Measurements from ENCODE around the gene DLX4.

DLX4 gene

GRCh38 chr17:49990331-49990730 is 21.3 kb downstream of the DLX4 start:
- DNase-seq: no peak

- no peak for DNase-seq
Observed at GRCh38 chr17:49990921-49991320, 21.9 kb downstream of the DLX4 start.

- DNase-seq: no peak
Observed at GRCh38 chr17:49991409-49991808, 22.4 kb downstream of the DLX4 start.

- no peak for DNase-seq
Observed at GRCh38 chr17:49992191-49992932, 23.4 kb downstream of the DLX4 start.

GRCh38 chr17:49992933-49993422 is 24.0 kb downstream of the DLX4 start:
- DNase-seq: no peak

GRCh38 chr17:49993423-49994060 is 24.6 kb downstream of the DLX4 start:
- no peak for DNase-seq

- DNase-seq: peak; percentile 19
Observed at GRCh38 chr17:49994085-49995054, 25.4 kb downstream of the DLX4 start.

- peak; percentile 82 for DNase-seq
Observed at GRCh38 chr17:49995055-49995738, 26.2 kb downstream of the DLX4 start, which contains the start of gene DLX3. TSS of gene DLX3 (minus strand) at chr17:49995224. CDS start at chr17:49994998, 226 bp downstream.

GRCh38 chr17:49996121-49996494 is 27.1 kb downstream of the DLX4 start:
- DNase-seq: no peak

GRCh38 chr17:49996495-49997300 is 27.7 kb downstream of the DLX4 start:
- peak; percentile 60 for DNase-seq

GRCh38 chr17:49997301-49997650 is 28.3 kb downstream of the DLX4 start:
- DNase-seq: peak; percentile 38

GRCh38 chr17:49997773-49998703 is 29.0 kb downstream of the DLX4 start:
- peak; percentile 83 for DNase-seq

GRCh38 chr17:49998836-49999511 is 30.0 kb downstream of the DLX4 start:
- DNase-seq: no peak

GRCh38 chr17:50003911-50004310 is 34.9 kb downstream of the DLX4 start:
- DNase-seq: no peak

GRCh38 chr17:50009282-50009681 is 40.3 kb downstream of the DLX4 start:
- DNase-seq: no peak

- no peak for DNase-seq
Observed at GRCh38 chr17:50013079-50013478, 44.1 kb downstream of the DLX4 start.

- DNase-seq: no peak
Observed at GRCh38 chr17:50014471-50015088, 45.6 kb downstream of the DLX4 start.

- no peak for DNase-seq
Observed at GRCh38 chr17:50015146-50015545, 46.2 kb downstream of the DLX4 start.

GRCh38 chr17:50018909-50019308 is 49.9 kb downstream of the DLX4 start:
- no peak for DNase-seq

Measured in NCI-H1105 treated with DMSO at 0.1 percent for 48 hours (cell line).